OCI-LY3 (cell line): ENCODE measurements around the gene DHX35.
A peak's percentile ranks its signal among the peaks of the same experiment; 100 is the strongest.
"Not testable (repeated sequence)": the region's sequence is repeated elsewhere in the genome, so short reads cannot be mapped to it uniquely, and the experiment has no call there.

Experiments used
- H2AFZ ChIP-seq: fragments of 200-600, 300-600 bp; shearing (Covaris generic); 2 replicates; pipeline ENCODE4 v1.6.0; 2014; ENCODE audit warnings: antibody characterized with exemption, low read depth, low read length
- H3K27ac ChIP-seq: fragments of 200-600, 300-600 bp; sonication (generic); 2 replicates; pipeline ENCODE4 v1.5.1; 2014; ENCODE audit warnings: mild to moderate bottlenecking, low read length, moderate library complexity, mixed read lengths
- H3K27me3 ChIP-seq: fragments of 200-600, 300-600 bp; sonication (generic); 2 replicates; pipeline ENCODE4 v1.6.1; 2014; ENCODE audit warnings: low read depth, low read length, mixed read lengths
- H3K36me3 ChIP-seq: fragments of 200-600, 300-600 bp; sonication (generic); replicated peaks from 2 replicates; pipeline ENCODE3; 2014; ENCODE audit warnings: low read depth, low read length, mixed read lengths
- H3K4me1 ChIP-seq: fragments of 300-600, 200-600 bp; sonication (generic); 2 replicates; pipeline ENCODE4 v1.6.1; 2014; ENCODE audit warnings: low read length, mixed read lengths
- H3K4me2 ChIP-seq: fragments of 200-600, 300-600 bp; sonication (generic); 2 replicates; pipeline ENCODE4 v1.6.1; 2014; ENCODE audit warnings: low read length, mixed read lengths
- H3K4me3 ChIP-seq: fragments of 300-600, 200-600 bp; sonication (generic); 2 replicates; pipeline ENCODE4 v1.5.1; 2014; ENCODE audit warnings: antibody characterized with exemption, mild to moderate bottlenecking, low read length, moderate library complexity
- H3K79me2 ChIP-seq: fragments of 300-600, 200-600 bp; shearing (Covaris generic); 2 replicates; pipeline ENCODE4 v1.6.1; 2014; ENCODE audit warnings: mild to moderate bottlenecking, low read length, mixed read lengths
- H3K9ac ChIP-seq: fragments of 300-600, 200-600 bp; shearing (Covaris generic); 2 replicates; pipeline ENCODE4 v1.6.0; 2014; ENCODE audit warnings: mild to moderate bottlenecking, low read length, moderate library complexity
- H3K9me3 ChIP-seq: fragments of 200-600, 300-600 bp; shearing (Covaris generic); 2 replicates; pipeline ENCODE4 v1.6.1; 2014; ENCODE audit warnings: low read length, mixed read lengths; ENCODE audit not compliant: insufficient read depth
- H4K20me1 ChIP-seq: fragments of 200-600, 300-600 bp; sonication (generic); 2 replicates; pipeline ENCODE4 v1.6.1; 2016; ENCODE audit warnings: low read length, mixed read lengths; ENCODE audit not compliant: insufficient read depth
- CTCF ChIP-seq: fragments of 200-600, 300-600 bp; sonication (generic); IDR thresholded peaks from 2 replicates; pipeline ENCODE4 v1.5.1; 2014; ENCODE audit warnings: antibody characterized with exemption, low read length, low read depth
- EZH2phosphoT487 ChIP-seq: fragments of 200-600 bp; shearing (Covaris generic); IDR thresholded peaks from 2 replicates; pipeline ENCODE4 v1.6.1; 2018; ENCODE audit warnings: antibody characterized with exemption, mixed run types, low read depth

The DHX35 gene

GRCh38 chr20:38987777-38988176 lies 25.6 kb downstream of the DHX35 start:
- no peak for TF ChIP-seq EZH2phosphoT487
- no peak for TF ChIP-seq CTCF
- peak overlapping the region; percentile 66 for H3K27ac ChIP-seq
- peak overlapping the region; percentile 57 for H3K4me2 ChIP-seq
- H3K36me3 ChIP-seq: peaks cover 21% of the 10 kb centered on the region
- H3K27me3 ChIP-seq: no peaks in the 10 kb centered on the region
- peaks cover 6% of the 10 kb centered on the region for H3K79me2 ChIP-seq
- peaks cover 41% of the 10 kb centered on the region for H3K4me1 ChIP-seq
- no peaks in the 10 kb centered on the region for H3K9me3 ChIP-seq
- peak overlapping the region; percentile 51 for H3K4me3 ChIP-seq
- peak overlapping the region; percentile 39 for H3K9ac ChIP-seq
- no peak overlapping the region for H2AFZ ChIP-seq
- no peaks in the 10 kb centered on the region for H4K20me1 ChIP-seq

- Histone ChIP-seq H3K27ac (no peak overlapping the region), H3K4me1 (peaks cover 36% of the 10 kb centered on the region), H2AFZ (no peak overlapping the region), H3K79me2 (peaks cover 6% of the 10 kb centered on the region), H4K20me1 (no peaks in the 10 kb centered on the region), H3K9ac (no peak overlapping the region), H3K36me3 (peaks cover 19% of the 10 kb centered on the region), H3K27me3 (no peaks in the 10 kb centered on the region), H3K4me3 (no peak overlapping the region), H3K9me3 (no peaks in the 10 kb centered on the region), H3K4me2 (no peak overlapping the region)
- TF ChIP-seq EZH2phosphoT487 (no peak), CTCF (no peak)
These were observed 28.6 kb downstream of the DHX35 start for GRCh38 chr20:38990728-38991127.

- Histone ChIP-seq H3K9ac (no peak overlapping the region), H3K4me3 (no peak overlapping the region), H4K20me1 (no peaks in the 10 kb centered on the region), H3K4me1 (peaks cover 25% of the 10 kb centered on the region), H3K79me2 (peaks cover 2% of the 10 kb centered on the region; the same call in 1 of the 2 replicates), H3K36me3 (peaks cover 25% of the 10 kb centered on the region), H3K9me3 (no peaks in the 10 kb centered on the region), H3K27ac (no peak overlapping the region), H3K4me2 (no peak overlapping the region), H2AFZ (no peak overlapping the region), H3K27me3 (no peaks in the 10 kb centered on the region)
- no peak for TF ChIP-seq CTCF
- no peak for TF ChIP-seq EZH2phosphoT487
These were observed 29.9 kb downstream of the DHX35 start for GRCh38 chr20:38991814-38992704.

GRCh38 chr20:38995536-38996044 lies 33.4 kb downstream of the DHX35 start:
- no peaks in the 10 kb centered on the region for H3K27me3 ChIP-seq
- H4K20me1 ChIP-seq: no peaks in the 10 kb centered on the region
- H3K4me2 ChIP-seq: no peak overlapping the region
- no peak for TF ChIP-seq EZH2phosphoT487
- no peak for TF ChIP-seq CTCF
- H3K79me2 ChIP-seq: no peaks in the 10 kb centered on the region
- H3K4me3 ChIP-seq: no peak overlapping the region
- no peak overlapping the region for H3K9ac ChIP-seq
- peaks cover 15% of the 10 kb centered on the region for H3K4me1 ChIP-seq
- no peaks in the 10 kb centered on the region for H3K9me3 ChIP-seq
- no peak overlapping the region for H2AFZ ChIP-seq
- H3K27ac ChIP-seq: no peak overlapping the region
- peaks cover 29% of the 10 kb centered on the region for H3K36me3 ChIP-seq

- H3K36me3 ChIP-seq: peaks cover 32% of the 10 kb centered on the region
- H3K4me3 ChIP-seq, H3K79me2 ChIP-seq: not testable (repeated sequence)
These were observed 34.7 kb downstream of the DHX35 start for GRCh38 chr20:38996866-38997265.

More at GRCh38 chr20:38996866-38997265, 34.7 kb downstream of the DHX35 start:
- not testable (repeated sequence) for H4K20me1 ChIP-seq, H2AFZ ChIP-seq, H3K9ac ChIP-seq, H3K27ac ChIP-seq, H3K4me2 ChIP-seq, H3K27me3 ChIP-seq, H3K9me3 ChIP-seq
- peaks cover 15% of the 10 kb centered on the region for H3K4me1 ChIP-seq
